ENCODE measurements around the gene CDK11A.
"Not testable (repeated sequence)": the region's sequence is repeated elsewhere in the genome, so short reads cannot be mapped to it uniquely, and the experiment has no call there.

Gene CDK11A

GRCh38 chr1:1683104-1683905 lies 40.9 kb downstream of the CDK11A start:
- DNase-seq = no peak

GRCh38 chr1:1680912-1681273 lies 43.3 kb downstream of the CDK11A start:
- no peak for DNase-seq

- no peak for DNase-seq
Measured at GRCh38 chr1:1680031-1680911, 43.9 kb downstream of the CDK11A start.

GRCh38 chr1:1678581-1679380 lies 45.4 kb downstream of the CDK11A start:
- peak; percentile 7 for DNase-seq

- no peak for DNase-seq
Measured at GRCh38 chr1:1677718-1678580, 46.2 kb downstream of the CDK11A start.

GRCh38 chr1:1676087-1676486 lies 48.1 kb downstream of the CDK11A start:
- not testable (repeated sequence) for DNase-seq

- DNase-seq = not testable (repeated sequence)
Measured at GRCh38 chr1:1675218-1675617, 48.9 kb downstream of the CDK11A start.

- not testable (repeated sequence) for DNase-seq
Measured at GRCh38 chr1:1674806-1675205, 49.4 kb downstream of the CDK11A start.

- no peak for DNase-seq
Measured at GRCh38 chr1:1672181-1672965, 51.8 kb downstream of the CDK11A start.

GRCh38 chr1:1671365-1672119 lies 52.6 kb downstream of the CDK11A start:
- no peak for DNase-seq

- DNase-seq = no peak
Measured at GRCh38 chr1:1670866-1671265, 53.3 kb downstream of the CDK11A start.

- DNase-seq = no peak
Measured at GRCh38 chr1:1669468-1670440, 54.4 kb downstream of the CDK11A start.

GRCh38 chr1:1666526-1666925 lies 57.6 kb downstream of the CDK11A start:
- DNase-seq = no peak

- DNase-seq = no peak
Measured at GRCh38 chr1:1665815-1666251, 58.3 kb downstream of the CDK11A start.

- no peak for DNase-seq
Measured at GRCh38 chr1:1664941-1665814, 59.0 kb downstream of the CDK11A start.

- DNase-seq = not testable (repeated sequence)
Measured at GRCh38 chr1:1664318-1664717, 59.8 kb downstream of the CDK11A start.

- not testable (repeated sequence) for DNase-seq
Measured at GRCh38 chr1:1662830-1663560, 61.2 kb downstream of the CDK11A start.
